Fibroblast of lung (primary cell): ENCODE measurements around the gene KRTDAP.

Experiments used
- CTCF ChIP-seq, 2 donors: IDR thresholded peaks in 1 of 2; conservative IDR thresholded peaks in 1 of 2; 1 replicate in 1 of 2; 2 replicates in 1 of 2; pipeline ENCODE4 v1.5.1; 2011 to 2012; ENCODE audit warnings: low read length in 2 of 2, control low read depth in 1 of 2, inconsistent platforms in 1 of 2, low read depth in 1 of 2, mild to moderate bottlenecking in 1 of 2
- EZH2 ChIP-seq: IDR thresholded peaks from 2 replicates; pipeline ENCODE4 v1.5.1; 2012; ENCODE audit warnings: low read length, control low read depth, mild to moderate bottlenecking; ENCODE audit errors: missing control alignments

GRCh38 chr19:35507561-35507960 is 17.3 kb upstream of the KRTDAP start:
- TF ChIP-seq CTCF (conservative IDR thresholded peaks at IDR 0.05 in 1 of 2, IDR thresholded peaks at IDR 0.05 in 1 of 2; ENCODE audit: low read depth in 1 of 2, low read length in 2 of 2) (no peak), EZH2 (no peak)
